Activated CD8-positive, alpha-beta memory T cell treated with anti-CD3 and anti-CD28 coated beads for 36 hours (primary cell): ENCODE measurements around the gene TPK1. TPM values are rescaled to one million over a fixed set of nuclear protein-coding genes. Genes with fewer than 3 reads are reported as not detected.
"Not testable (repeated sequence)": the region's sequence is repeated elsewhere in the genome, so short reads cannot be mapped to it uniquely, and the experiment has no call there.

Experiments
- CTCF ChIA-PET: fragments of 350-600 bp; sonication (Branson Sonifier 250); formaldehyde crosslinking; loops from one replicate; lab custom pipeline; 2021; ENCODE audit warnings: antibody characterized with exemption; lab: Charles Lee
- POLR2A ChIA-PET: fragments of 350-600 bp; sonication (Branson Sonifier 250); formaldehyde crosslinking; loops from one replicate; lab custom pipeline; 2021; ENCODE audit warnings: antibody characterized with exemption; lab: Charles Lee
- total RNA-seq, 2 experiments: library from RNA; stranded (reverse); gene quantifications; one replicate each; pipeline ENCODE4 v1.2.3, GENCODE V29; 2021

Gene TPK1
- total RNA-seq, 2 experiments from 2014 or later = 16.2 to 20.4 TPM

GRCh38 chr7:144830024-144830785 is 5.6 kb downstream of the TPK1 start:
- ChIA-PET POLR2A (no interaction called here), CTCF (no interaction called here)

GRCh38 chr7:144827621-144828020 is 8.2 kb downstream of the TPK1 start:
- POLR2A ChIA-PET = no interaction called here

GRCh38 chr7:144826208-144826607 is 9.6 kb downstream of the TPK1 start:
- CTCF ChIA-PET = interaction anchor here (1.4 kb wide), 2 partner anchors 9 to 14 kb away, joined by 3 to 4 read pairs; partner anchors contain the start of gene TPK1
- POLR2A ChIA-PET = no interaction called here

More at GRCh38 chr7:144827621-144828020, 8.2 kb downstream of the TPK1 start:
- CTCF ChIA-PET = no interaction called here

GRCh38 chr7:144824360-144824759 is 11.5 kb downstream of the TPK1 start:
- POLR2A ChIA-PET = interaction anchor here (4.2 kb wide), 1 partner anchor 11 kb away, joined by 63 read pairs; the partner anchor contains the start of gene TPK1
- CTCF ChIA-PET = no interaction called here

GRCh38 chr7:144822223-144822622 is 13.6 kb downstream of the TPK1 start:
- CTCF ChIA-PET = interaction anchor here (1.0 to 2.3 kb wide), 3 partner anchors 10 to 13 kb away, joined by 4 to 11 read pairs (median 5); partner anchors contain the start of gene TPK1
- POLR2A ChIA-PET = interaction anchor here (0.6 to 4.2 kb wide), 2 partner anchors 13 to 40 kb away, joined by 3 to 63 read pairs; partner anchors contain the start of gene TPK1

- POLR2A ChIA-PET = interaction anchor here (4.2 kb wide), 1 partner anchor 14 kb away, joined by 63 read pairs; the partner anchor contains the start of gene TPK1
- CTCF ChIA-PET = interaction anchor here (2.2 to 2.3 kb wide), 2 partner anchors 9 to 15 kb away, joined by 5 to 11 read pairs; partner anchors contain the start of gene TPK1
Observed at GRCh38 chr7:144821067-144821466, 14.8 kb downstream of the TPK1 start.

- ChIA-PET POLR2A (interaction anchor here (4.2 kb wide), 1 partner anchor 14 kb away, joined by 63 read pairs; the partner anchor contains the start of gene TPK1), CTCF (interaction anchor here (2.2 to 2.3 kb wide), 2 partner anchors 8 to 15 kb away, joined by 5 to 11 read pairs; partner anchors contain the start of gene TPK1)
Observed at GRCh38 chr7:144820552-144820951, 15.3 kb downstream of the TPK1 start.

- ChIA-PET POLR2A (no interaction called here), CTCF (interaction anchor here (1.9 to 2.3 kb wide), 2 partner anchors 16 kb away, joined by 11 read pairs; partner anchors contain the start of gene TPK1)
Observed at GRCh38 chr7:144819566-144819965, 16.3 kb downstream of the TPK1 start.

GRCh38 chr7:144818511-144818910 is 17.3 kb downstream of the TPK1 start:
- POLR2A ChIA-PET = interaction anchor here (1.4 to 1.6 kb wide), 2 partner anchors 17 to 18 kb away, joined by 4 to 5 read pairs; partner anchors contain the start of gene TPK1
- CTCF ChIA-PET = interaction anchor here (1.9 kb wide), 1 partner anchor 17 kb away, joined by 11 read pairs; the partner anchor contains the start of gene TPK1

- CTCF ChIA-PET = interaction anchor here (1.2 kb wide), 1 partner anchor 21 kb away, joined by 3 read pairs; no protein-coding TSS in a partner anchor
- POLR2A ChIA-PET = no interaction called here
Observed at GRCh38 chr7:144817001-144817400, 18.9 kb downstream of the TPK1 start.

GRCh38 chr7:144814299-144814698 is 21.6 kb downstream of the TPK1 start:
- CTCF ChIA-PET = no interaction called here
- POLR2A ChIA-PET = no interaction called here

- CTCF ChIA-PET = interaction anchor here (1.1 to 1.5 kb wide), 2 partner anchors 9 to 13 kb away, joined by 3 to 5 read pairs; no protein-coding TSS in a partner anchor
- POLR2A ChIA-PET = interaction anchor here (1.6 kb wide), 1 partner anchor 23 kb away, joined by 15 read pairs; the partner anchor contains the start of gene TPK1
Observed at GRCh38 chr7:144812379-144813283, 23.2 kb downstream of the TPK1 start.

- CTCF ChIA-PET = no interaction called here
- POLR2A ChIA-PET = no interaction called here
Observed at GRCh38 chr7:144805627-144806239, 30.1 kb downstream of the TPK1 start.

GRCh38 chr7:144800678-144801436 is 35.0 kb downstream of the TPK1 start:
- POLR2A ChIA-PET = not testable (repeated sequence)
- CTCF ChIA-PET = interaction anchor here (0.6 kb wide), 1 partner anchor 50 kb away, joined by 4 read pairs; no protein-coding TSS in a partner anchor

- POLR2A ChIA-PET = no interaction called here
- CTCF ChIA-PET = no interaction called here
Observed at GRCh38 chr7:144796919-144797318, 38.9 kb downstream of the TPK1 start.

- ChIA-PET CTCF (no interaction called here), POLR2A (no interaction called here)
Observed at GRCh38 chr7:144792050-144792449, 43.8 kb downstream of the TPK1 start.

GRCh38 chr7:144791488-144791887 is 44.4 kb downstream of the TPK1 start:
- ChIA-PET POLR2A (no interaction called here), CTCF (no interaction called here)

- POLR2A ChIA-PET = no interaction called here
- CTCF ChIA-PET = no interaction called here
Observed at GRCh38 chr7:144787127-144787526, 48.7 kb downstream of the TPK1 start.
